B cell (primary cell): ENCODE data around the gene OSTF1.

ENCODE experiments used
- CTCF ChIP-seq: fragments of 200-600 bp; IDR thresholded peaks from one replicate; pipeline ENCODE4 v1.8.0; 2022; ENCODE audit warnings: antibody characterized with exemption, mild to moderate bottlenecking
- EZH2 ChIP-seq: IDR thresholded peaks from 2 replicates; pipeline ENCODE4 v1.6.1; 2012; ENCODE audit warnings: borderline replicate concordance, low read depth, mild to moderate bottlenecking, moderate library complexity, low read length; ENCODE audit not compliant: insufficient read depth, poor library complexity, severe bottlenecking

GRCh38 chr9:75051285-75051684 lies 37.0 kb upstream of the OSTF1 start:
- TF ChIP-seq CTCF (no peak), EZH2 (no peak)
